GM12878 (cell line): Measurements from ENCODE around the gene C1RL. TPM values are rescaled to one million over a fixed set of nuclear protein-coding genes. Genes with fewer than 3 reads are reported as not detected.

Experiments
- ATAC-seq: fragments of 200-7000 bp; cut with Tn5 transposase; 3 replicates; pipeline ENCODE4 v1.9.1; 2020; ENCODE audit warnings: mild to moderate bottlenecking, moderate library complexity
- BruUV-seq: library from RNA; stranded (reverse); fragments of 400-500 nt; replicated peaks from 2 replicates; lab custom pipeline; 2021; lab: Mats Ljungman, UMichigan
- CTCF ChIA-PET: fragments of 300-600 bp; sonication (Branson Sonifier 250); formaldehyde crosslinking; extraction: SDS; loops from one replicate; lab custom pipeline; 2021; ENCODE audit warnings: inconsistent platforms; lab: Yijun Ruan, JAX
- POLR2A ChIA-PET: fragments of 350-600 bp; formaldehyde crosslinking; extraction: SDS; loops from one replicate; lab custom pipeline; 2021; ENCODE audit warnings: inconsistent platforms; lab: Charles Lee
- RAD21 ChIA-PET: fragments of 300-600 bp; sonication (Branson Sonifier 250); formaldehyde crosslinking; loops from one replicate; lab custom pipeline; 2023; ENCODE audit warnings: antibody characterized with exemption; ENCODE audit not compliant: unreplicated experiment; lab: Charles Lee
- SMC1A ChIA-PET: fragments of 300-600 bp; sonication (Branson Sonifier 250); formaldehyde crosslinking; loops from one replicate; lab custom pipeline; 2023; ENCODE audit not compliant: unreplicated experiment, uncharacterized antibody; lab: Charles Lee
- DNase-seq: peaks from one replicate; pipeline ENCODE4 v3.0.0-alpha.2; 2011; ENCODE audit warnings: low read depth, low spot score
- FAIRE-seq: peaks from 3 replicates; lab custom pipeline; 2011; peaks lifted over from hg19 to GRCh38; lab: Jason Lieb, UNC
- H2AFZ ChIP-seq: 2 replicates; pipeline ENCODE4 v1.6.0; 2011; ENCODE audit warnings: low read depth, low read length, control low read depth; ENCODE audit not compliant: control insufficient read depth
- H3K27ac ChIP-seq: 2 replicates; pipeline ENCODE4 v1.5.1; 2011; ENCODE audit warnings: control low read depth; ENCODE audit not compliant: control insufficient read depth, insufficient read depth
- H3K27me3 ChIP-seq, 2 experiments: replicated peaks in 1 of 2; 2 replicates each; pipeline versions ENCODE4 v1.6.0 to v1.6.1; 2011; ENCODE audit warnings: low read length in 1 of 2; ENCODE audit not compliant: control insufficient read depth in 2 of 2, insufficient read depth in 2 of 2
- H3K36me3 ChIP-seq, 2 experiments: 2 replicates each; pipeline ENCODE4 v1.5.1; 2011; ENCODE audit warnings: low read length in 1 of 2; ENCODE audit not compliant: control insufficient read depth in 2 of 2, insufficient read depth in 2 of 2
- H3K4me1 ChIP-seq: 2 replicates; pipeline ENCODE4 v1.6.1; 2011; ENCODE audit warnings: mild to moderate bottlenecking, low read length, moderate library complexity, mixed read lengths; ENCODE audit not compliant: control insufficient read depth, insufficient read depth
- H3K4me2 ChIP-seq: 2 replicates; pipeline ENCODE4 v1.6.0; 2011; ENCODE audit warnings: control low read depth; ENCODE audit not compliant: control insufficient read depth, insufficient read depth
- H3K4me3 ChIP-seq: fragments of 200-600 bp; sonication (generic); 2 replicates; pipeline ENCODE4 v1.5.1; 2016
- H3K79me2 ChIP-seq: 2 replicates; pipeline ENCODE4 v1.6.0; 2011; ENCODE audit warnings: low read length; ENCODE audit not compliant: control insufficient read depth, insufficient read depth
- H3K9ac ChIP-seq: 2 replicates; pipeline ENCODE4 v1.8.0; 2011; ENCODE audit warnings: low read length, control low read depth, mixed read lengths; ENCODE audit not compliant: control insufficient read depth, insufficient read depth
- H3K9me3 ChIP-seq: replicated peaks from 3 replicates; pipeline ENCODE4 v1.5.1; 2011; ENCODE audit warnings: mild to moderate bottlenecking, low read length; ENCODE audit not compliant: control insufficient read depth, insufficient read depth
- H4K20me1 ChIP-seq: 2 replicates; pipeline ENCODE4 v1.6.0; 2011; ENCODE audit not compliant: control insufficient read depth, insufficient read depth
- ATF2 ChIP-seq: IDR thresholded peaks from 2 replicates; pipeline ENCODE4 v1.6.1; 2012; ENCODE audit warnings: low read length, inconsistent platforms
- CREB1 ChIP-seq: IDR thresholded peaks from 2 replicates; pipeline ENCODE4 v1.6.1; 2012; ENCODE audit warnings: low read depth, mild to moderate bottlenecking, inconsistent platforms
- ETV6 ChIP-seq, 2 experiments: fragments of 450-650 bp in 1 of 2; IDR thresholded peaks in 1 of 2; conservative IDR thresholded peaks in 1 of 2; 2 replicates each; pipeline ENCODE4 v1.6.1; 2014; ENCODE audit warnings: antibody characterized with exemption in 1 of 2, borderline replicate concordance in 1 of 2, low read depth in 1 of 2, mild to moderate bottlenecking in 1 of 2, moderate library complexity in 1 of 2
- JUNB ChIP-seq: IDR thresholded peaks from 2 replicates; pipeline ENCODE4 v1.6.1; 2016; ENCODE audit warnings: antibody characterized with exemption, mild to moderate bottlenecking
- MYC ChIP-seq: IDR thresholded peaks from 2 replicates; pipeline ENCODE4 v1.6.1; 2011; ENCODE audit warnings: mild to moderate bottlenecking, low read length, moderate library complexity, inconsistent platforms; ENCODE audit not compliant: insufficient read depth, insufficient replicate concordance, insufficient read length, severe bottlenecking
- RELA ChIP-seq: fragments of 450-650 bp; IDR thresholded peaks from 2 replicates; pipeline ENCODE4 v1.8.0; 2014; ENCODE audit warnings: borderline replicate concordance; ENCODE audit not compliant: partially characterized antibody
- RELB ChIP-seq: fragments of 450-650 bp; IDR thresholded peaks from 2 replicates; pipeline ENCODE4 v1.6.1; 2017; ENCODE audit warnings: low read depth, mild to moderate bottlenecking, moderate library complexity
- SRF ChIP-seq, 2 experiments: IDR thresholded peaks; 2 replicates each; pipeline ENCODE4 v1.6.1; 2011; ENCODE audit warnings: low read depth in 2 of 2, low read length in 2 of 2, mild to moderate bottlenecking in 1 of 2, moderate library complexity in 1 of 2
- TCF7 ChIP-seq: IDR thresholded peaks from 2 replicates; pipeline ENCODE4 v1.6.1; 2014; ENCODE audit warnings: antibody characterized with exemption, borderline replicate concordance
- ZBTB11 ChIP-seq: fragments of 450-650 bp; formaldehyde crosslinking; IDR thresholded peaks from 2 replicates; pipeline ENCODE4 v1.5.0; 2022; ENCODE audit warnings: mild to moderate bottlenecking, missing genetic modification characterization
- WGBS: methylation state at CpG from one replicate; pipeline ENCODE4 v1.1.6; 2016; ENCODE audit warnings: low lambda C conversion rate; ENCODE audit not compliant: insufficient replicate concordance, insufficient coverage; ENCODE audit errors: missing lambda C conversion rate; 5-methylcytosine and 5-hydroxymethylcytosine counted together
- in situ Hi-C: fragments of 300-500 bp; cut with MboI; formaldehyde crosslinking; loops from 9 replicates; pipeline ENCODE4 v1.14.3; 2018; ENCODE audit warnings: mixed read lengths
- intact Hi-C: fragments of 100-400 bp; cut with micrococcal nuclease; formaldehyde crosslinking; loops from one replicate; pipeline ENCODE4 v1.14.2; 2022; ENCODE audit not compliant: unreplicated experiment
- polyA plus RNA-seq, 11 experiments: library from polyadenylated mRNA; depleted of rRNA in 4 of 11; unstranded in 6 of 11; stranded (reverse) in 5 of 11; fragments of >200 nt; fragmentation: Nextera tagmentation in 4 of 11; fragmentation: Illumina TruSeq in 1 of 11; extraction: Ambion mirVana in 4 of 11; extraction: Trizol in 1 of 11; gene quantifications; 1 replicate in 1 of 11; 2 replicates in 10 of 11; pipeline versions ENCODE4 v1.2.1 to v1.2.3, GENCODE V29; 2011 to 2016; ENCODE audit warnings: inconsistent platforms in 2 of 11, missing spikeins in 2 of 11, low read depth in 1 of 11
- total RNA-seq, 4 experiments: library from RNA; depleted of rRNA in 3 of 4; stranded (reverse); fragments of >200 nt in 3 of 4; fragmentation: Illumina TruSeq in 1 of 4; extraction: Trizol in 1 of 4; gene quantifications; 2 replicates each; pipeline versions ENCODE4 v1.2.1 to v1.2.3, GENCODE V29; 2013 to 2021
- TF ChIP-seq, protein P1 (sequence below): fragments of 450-650 bp; IDR thresholded peaks from 2 replicates; pipeline ENCODE4 v1.6.1; 2016; ENCODE audit warnings: mild to moderate bottlenecking
- TF ChIP-seq, protein P2 (sequence below): fragments of 150-350 bp; IDR thresholded peaks from 2 replicates; pipeline ENCODE4 v1.6.1; 2016; ENCODE audit warnings: low read depth, low read length

C1RL gene
- total and polyA plus RNA-seq, 10 of the 15 experiments (the other 5 are each of a cell fraction or from before 2014, with no cell fraction given): 1.3 to 12.8 (median 8.1) TPM

DNA sequence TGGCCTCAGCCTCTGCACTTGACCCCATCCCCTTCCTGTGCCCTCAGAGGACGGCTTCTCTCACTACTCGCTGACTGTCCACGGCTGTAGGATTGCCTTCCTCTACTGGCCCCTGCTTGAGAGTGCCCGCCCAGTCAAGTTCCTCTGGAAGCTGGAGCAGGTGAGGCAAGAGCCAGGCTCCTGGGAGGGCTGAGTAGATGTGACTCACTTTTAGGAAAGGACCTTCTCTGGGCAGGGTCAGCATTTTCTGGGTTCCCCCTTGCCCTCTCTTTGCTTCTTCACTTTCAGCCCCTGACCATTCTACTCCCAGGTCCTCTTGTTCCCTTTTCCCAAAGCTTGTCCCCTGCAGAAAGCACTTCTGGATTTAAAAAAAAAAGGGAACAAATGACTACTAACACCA lies 28.9 kb upstream of the C1RL start:
- Histone ChIP-seq H3K27me3 (no peaks in the 10 kb centered on the region), H3K79me2 (no peaks in the 10 kb centered on the region), H2AFZ (no peak overlapping the region)
- in situ Hi-C loops: no loop called here
- DNase-seq: no peak
- TF ChIP-seq, protein P1, sequence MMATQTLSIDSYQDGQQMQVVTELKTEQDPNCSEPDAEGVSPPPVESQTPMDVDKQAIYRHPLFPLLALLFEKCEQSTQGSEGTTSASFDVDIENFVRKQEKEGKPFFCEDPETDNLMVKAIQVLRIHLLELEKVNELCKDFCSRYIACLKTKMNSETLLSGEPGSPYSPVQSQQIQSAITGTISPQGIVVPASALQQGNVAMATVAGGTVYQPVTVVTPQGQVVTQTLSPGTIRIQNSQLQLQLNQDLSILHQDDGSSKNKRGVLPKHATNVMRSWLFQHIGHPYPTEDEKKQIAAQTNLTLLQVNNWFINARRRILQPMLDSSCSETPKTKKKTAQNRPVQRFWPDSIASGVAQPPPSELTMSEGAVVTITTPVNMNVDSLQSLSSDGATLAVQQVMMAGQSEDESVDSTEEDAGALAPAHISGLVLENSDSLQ: no peak
- no peak for TF ChIP-seq MYC
- TF ChIP-seq ZBTB11 (CRISPR knock-in tag): no peak
- TF ChIP-seq CREB1: no peak
- TF ChIP-seq ETV6 (conservative IDR thresholded peaks at IDR 0.05 in 1 of 2, IDR thresholded peaks at IDR 0.05 in 1 of 2; ENCODE audit: borderline replicate concordance in 1 of 2, low read depth in 1 of 2): no peak
- no peak for TF ChIP-seq RELB
- no peak for TF ChIP-seq TCF7
- TF ChIP-seq ATF2: no peak
- TF ChIP-seq JUNB: no peak
- no peak for TF ChIP-seq SRF (IDR thresholded peaks at IDR 0.05; ENCODE audit: low read depth in 2 of 2, low read length in 2 of 2)
- TF ChIP-seq RELA: no peak
- TF ChIP-seq, protein P2, sequence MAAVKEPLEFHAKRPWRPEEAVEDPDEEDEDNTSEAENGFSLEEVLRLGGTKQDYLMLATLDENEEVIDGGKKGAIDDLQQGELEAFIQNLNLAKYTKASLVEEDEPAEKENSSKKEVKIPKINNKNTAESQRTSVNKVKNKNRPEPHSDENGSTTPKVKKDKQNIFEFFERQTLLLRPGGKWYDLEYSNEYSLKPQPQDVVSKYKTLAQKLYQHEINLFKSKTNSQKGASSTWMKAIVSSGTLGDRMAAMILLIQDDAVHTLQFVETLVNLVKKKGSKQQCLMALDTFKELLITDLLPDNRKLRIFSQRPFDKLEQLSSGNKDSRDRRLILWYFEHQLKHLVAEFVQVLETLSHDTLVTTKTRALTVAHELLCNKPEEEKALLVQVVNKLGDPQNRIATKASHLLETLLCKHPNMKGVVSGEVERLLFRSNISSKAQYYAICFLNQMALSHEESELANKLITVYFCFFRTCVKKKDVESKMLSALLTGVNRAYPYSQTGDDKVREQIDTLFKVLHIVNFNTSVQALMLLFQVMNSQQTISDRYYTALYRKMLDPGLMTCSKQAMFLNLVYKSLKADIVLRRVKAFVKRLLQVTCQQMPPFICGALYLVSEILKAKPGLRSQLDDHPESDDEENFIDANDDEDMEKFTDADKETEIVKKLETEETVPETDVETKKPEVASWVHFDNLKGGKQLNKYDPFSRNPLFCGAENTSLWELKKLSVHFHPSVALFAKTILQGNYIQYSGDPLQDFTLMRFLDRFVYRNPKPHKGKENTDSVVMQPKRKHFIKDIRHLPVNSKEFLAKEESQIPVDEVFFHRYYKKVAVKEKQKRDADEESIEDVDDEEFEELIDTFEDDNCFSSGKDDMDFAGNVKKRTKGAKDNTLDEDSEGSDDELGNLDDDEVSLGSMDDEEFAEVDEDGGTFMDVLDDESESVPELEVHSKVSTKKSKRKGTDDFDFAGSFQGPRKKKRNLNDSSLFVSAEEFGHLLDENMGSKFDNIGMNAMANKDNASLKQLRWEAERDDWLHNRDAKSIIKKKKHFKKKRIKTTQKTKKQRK: no peak
- TF ChIP-seq, all 136 proteins: peak for 0
- no peak overlapping the region for H3K9ac ChIP-seq
- SMC1A ChIA-PET: no interaction called here
- H3K4me1 ChIP-seq: no peaks in the 10 kb centered on the region
- H3K9me3 ChIP-seq: no peaks in the 10 kb centered on the region; the same call in 2 of the 3 replicates
- no peak overlapping the region for H3K27ac ChIP-seq
- no peak for ATAC-seq
- 94% methylated on average over 4 of the region's 4 CpGs for WGBS
- H3K4me3 ChIP-seq: no peak overlapping the region
- intact Hi-C loops: no loop called here
- H4K20me1 ChIP-seq: no peaks in the 10 kb centered on the region
- H3K36me3 ChIP-seq: peaks cover 10 to 13% of the 10 kb centered on the region in 2 experiments; a peak in 3 of 4 replicates
- CTCF ChIA-PET: no interaction called here
- no peak for FAIRE-seq
- POLR2A ChIA-PET: no interaction called here
- BruUV-seq: no TSS peak
- no peak overlapping the region for H3K4me2 ChIP-seq
- RAD21 ChIA-PET: no interaction called here
